GM18867 (cell line): ENCODE results near the gene ZDHHC14.
A peak's percentile ranks its signal among the peaks of the same experiment; 100 is the strongest.
"Not testable (repeated sequence)": the region's sequence is repeated elsewhere in the genome, so short reads cannot be mapped to it uniquely, and the experiment has no call there.

Experiments used
- ATAC-seq: cut with Tn5 transposase; IDR thresholded peaks from one replicate; pipeline ENCODE4 v1.9.1; 2021; ENCODE audit warnings: mild to moderate bottlenecking, moderate library complexity; ENCODE audit not compliant: unreplicated experiment

Gene ZDHHC14

DNA sequence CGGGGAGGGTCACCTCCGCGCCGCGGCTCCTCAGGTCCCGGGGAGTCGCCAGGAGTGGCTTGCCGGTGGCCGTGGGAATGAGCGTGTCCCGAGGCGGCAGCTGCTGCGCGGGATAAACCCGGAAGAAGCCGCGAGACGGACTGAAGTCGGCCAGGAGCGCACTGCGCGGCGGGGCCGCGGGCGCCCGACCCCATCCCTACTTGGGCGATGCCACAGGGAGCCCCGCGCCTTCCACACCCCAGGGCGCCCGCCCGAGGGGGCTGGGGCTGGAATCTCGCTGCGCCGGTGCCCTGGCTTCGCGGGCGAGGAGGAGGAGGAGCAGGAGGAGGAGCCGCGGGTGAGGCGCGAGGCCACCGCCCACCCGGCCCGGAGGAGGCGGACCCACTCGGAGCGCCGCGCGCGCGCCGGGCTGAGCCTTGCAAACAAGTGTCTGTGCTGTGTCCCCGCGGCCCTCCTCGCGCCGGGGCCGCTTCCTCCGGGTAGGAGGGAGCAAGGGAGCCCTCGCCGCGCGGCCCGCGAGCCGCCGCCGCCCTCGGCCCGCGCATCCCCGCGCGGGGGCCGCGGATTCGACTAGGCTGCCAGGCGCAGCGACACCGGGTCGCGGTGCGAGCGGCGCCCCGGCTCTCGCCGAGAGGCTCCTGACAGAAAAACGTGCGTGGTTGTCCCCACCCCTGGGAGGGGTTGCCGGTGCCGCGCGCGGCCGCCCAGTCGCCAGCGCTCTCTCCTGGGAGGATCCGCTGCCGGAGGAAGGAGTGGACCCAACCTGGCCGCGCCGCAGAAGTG is at the start of gene ZDHHC14:
Gene ZDHHC14, plus strand, starts transcription at position 412 of the 783 bp plus-strand sequence.
- ATAC-seq = peak; percentile 77

DNA sequence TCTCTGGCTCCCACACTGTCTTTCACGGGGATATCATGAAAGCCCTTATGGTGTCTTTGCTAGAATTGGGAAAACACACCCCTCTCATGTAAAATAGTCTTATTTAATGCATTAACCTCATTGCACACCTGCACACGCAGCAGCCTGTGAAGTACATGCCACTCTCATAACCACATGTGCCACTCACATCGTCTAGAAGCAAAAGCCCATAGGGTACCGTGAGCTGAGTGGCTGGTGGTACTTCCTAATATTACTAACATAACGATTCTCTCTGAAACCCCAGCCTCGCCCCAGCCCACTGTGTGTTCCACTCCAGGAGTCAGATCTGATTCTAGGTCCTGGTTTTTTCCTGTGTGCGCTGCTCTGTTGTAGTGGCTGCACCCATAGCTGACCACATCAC is 48.2 kb upstream of the ZDHHC14 start:
- ATAC-seq = no peak

DNA sequence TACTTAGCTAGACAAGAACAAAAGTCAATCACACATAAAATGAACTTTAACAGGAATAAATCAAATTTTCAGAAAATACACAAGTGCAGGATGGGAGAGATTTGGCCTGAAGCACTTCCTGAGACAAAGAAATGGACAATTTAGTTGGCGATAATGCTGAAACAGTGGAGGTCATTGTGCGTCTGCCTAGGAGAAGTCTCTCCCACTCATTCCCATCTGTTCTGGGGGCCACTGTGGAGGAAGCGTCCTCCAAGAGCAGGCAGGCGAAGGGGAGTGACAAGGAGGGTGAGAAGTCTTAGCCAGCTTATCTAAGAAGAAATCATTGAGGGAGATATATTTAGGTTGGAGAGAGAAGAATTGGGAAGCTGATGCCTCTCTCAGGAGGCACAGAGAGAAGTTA is 47.5 kb upstream of the ZDHHC14 start:
- no peak for ATAC-seq

DNA sequence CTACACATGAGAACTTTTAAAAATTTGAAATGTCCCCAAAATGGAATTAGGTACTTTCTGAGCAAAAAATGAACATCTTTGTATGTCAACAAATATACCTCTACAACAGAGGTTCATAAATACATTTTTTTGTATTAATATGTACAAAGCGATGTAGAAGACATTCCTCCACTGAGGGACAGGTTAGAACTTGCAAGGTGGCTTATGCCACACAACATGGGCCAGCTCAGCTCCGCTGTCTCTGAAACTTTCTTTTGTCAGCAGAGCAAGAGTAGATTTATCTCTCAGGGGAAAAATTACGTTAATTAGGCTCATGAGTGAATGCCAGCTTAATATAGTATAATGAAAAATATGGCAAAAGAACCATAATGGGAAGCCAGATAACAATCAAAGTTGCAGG is 47.0 kb upstream of the ZDHHC14 start:
- no peak for ATAC-seq

DNA sequence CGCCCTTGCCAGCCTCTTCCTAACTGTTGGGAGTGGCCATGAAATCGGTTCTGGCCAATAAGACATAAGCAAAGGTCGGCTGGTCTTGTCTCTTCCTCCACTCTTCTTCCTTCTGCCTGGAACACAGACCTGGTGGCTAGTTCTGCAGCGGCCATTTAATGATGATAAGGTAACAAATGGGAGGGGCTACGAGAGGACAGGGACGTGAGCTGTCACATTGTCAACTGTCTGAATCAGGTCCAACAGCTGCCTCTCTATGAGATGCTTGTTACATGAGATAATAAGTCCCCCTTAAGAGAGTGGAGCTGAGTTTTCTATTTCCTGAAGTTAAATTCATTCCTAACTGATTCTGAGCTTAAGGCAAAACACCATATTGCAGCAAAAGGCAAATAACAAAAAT is 45.2 kb upstream of the ZDHHC14 start:
- ATAC-seq = no peak

DNA sequence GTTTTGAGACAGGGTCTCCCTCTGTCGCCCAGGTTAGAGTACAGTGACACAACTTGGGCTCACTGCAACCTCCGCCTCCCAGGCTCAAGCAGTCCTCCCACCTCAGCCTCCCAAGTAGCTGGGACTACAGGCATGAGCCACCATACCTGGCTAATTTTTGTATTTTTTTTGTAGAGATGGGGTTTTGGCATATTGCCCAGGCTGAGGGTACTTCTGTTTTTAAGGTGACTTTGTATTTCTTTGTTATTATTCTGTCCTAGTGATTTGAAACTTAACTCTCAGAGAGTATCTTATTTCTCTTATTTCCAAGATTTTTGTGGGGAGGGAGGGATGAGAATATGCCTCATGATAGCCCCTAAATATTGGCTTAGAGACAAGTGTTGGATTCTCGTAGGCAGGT is 43.7 kb upstream of the ZDHHC14 start:
- ATAC-seq = not testable (repeated sequence)

DNA sequence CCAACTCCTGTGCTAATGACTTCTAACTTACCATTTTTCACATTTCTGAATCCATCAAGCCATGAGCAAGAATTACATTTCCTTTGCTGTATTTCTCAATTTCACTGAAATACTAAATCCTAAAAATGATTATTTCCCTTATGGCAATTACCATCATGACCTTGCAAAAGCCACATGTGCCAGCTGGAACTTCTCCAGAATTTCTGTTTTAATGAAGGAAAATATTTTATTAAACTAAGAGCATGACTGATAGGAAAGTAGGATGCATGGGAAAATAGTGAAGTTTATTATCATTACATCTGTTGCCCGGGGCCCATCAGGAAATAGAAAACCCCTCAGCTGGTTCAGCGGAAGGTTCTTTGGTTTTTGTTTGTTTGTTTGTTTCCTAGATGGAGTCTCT is 43.2 kb upstream of the ZDHHC14 start:
- ATAC-seq = no peak

DNA sequence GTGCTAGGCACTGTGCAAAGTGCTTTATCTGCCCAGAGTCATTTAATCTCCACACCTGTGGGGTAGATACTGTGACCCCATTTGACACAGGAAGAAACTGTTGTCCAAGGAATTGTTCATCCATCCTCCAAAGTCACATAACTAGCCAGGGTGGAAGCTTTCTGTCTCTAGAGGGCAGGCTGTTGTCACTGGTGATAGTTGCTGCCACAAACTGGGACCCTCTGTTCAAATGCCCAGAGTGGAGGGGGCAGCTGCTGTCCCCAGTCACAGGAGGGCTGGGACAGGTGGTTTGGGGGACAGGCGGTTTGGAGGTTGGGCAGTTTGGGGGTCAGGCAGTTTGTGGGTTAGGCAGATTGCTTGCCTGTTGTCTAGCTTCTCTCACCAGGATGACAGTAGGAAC is 41.6 kb upstream of the ZDHHC14 start:
- ATAC-seq = no peak

DNA sequence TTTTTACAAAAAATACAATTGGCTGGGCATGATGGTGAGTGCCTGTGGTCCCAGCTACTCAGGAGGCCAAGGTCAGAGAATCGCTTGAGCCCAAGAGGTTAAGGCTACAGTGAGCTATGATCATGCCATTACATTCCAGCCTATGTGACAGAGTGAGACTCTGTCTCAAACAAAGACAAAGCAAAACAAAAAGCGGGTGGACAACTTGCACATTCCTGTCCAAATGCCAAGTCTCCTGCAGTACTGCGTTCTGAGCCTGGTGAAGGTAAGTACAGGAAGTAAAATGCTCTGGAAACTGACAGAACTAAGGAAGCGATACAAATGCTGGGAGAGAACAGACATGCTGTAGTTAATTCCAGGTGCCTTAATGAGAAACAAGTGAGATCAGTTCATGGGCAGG is 37.3 kb upstream of the ZDHHC14 start:
- no peak for ATAC-seq

DNA sequence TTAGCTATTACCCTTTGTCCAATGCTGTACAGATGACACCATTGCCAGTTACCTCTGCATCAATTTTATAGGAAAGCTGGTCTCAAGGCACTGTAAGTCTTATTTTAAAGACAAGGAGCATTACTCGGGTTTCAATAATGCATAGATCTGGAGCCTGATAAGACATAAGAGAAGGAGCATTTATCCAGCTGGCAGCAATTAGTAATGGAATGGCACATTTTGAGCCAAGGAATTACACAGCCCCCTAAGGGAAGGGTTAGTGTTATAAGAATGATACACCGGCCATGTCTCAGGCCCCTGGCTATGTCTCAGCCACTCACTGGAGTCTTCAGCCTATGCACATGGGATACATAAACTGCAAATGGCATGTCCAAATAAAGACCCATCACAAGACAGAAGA is 34.6 kb upstream of the ZDHHC14 start:
- ATAC-seq = no peak

DNA sequence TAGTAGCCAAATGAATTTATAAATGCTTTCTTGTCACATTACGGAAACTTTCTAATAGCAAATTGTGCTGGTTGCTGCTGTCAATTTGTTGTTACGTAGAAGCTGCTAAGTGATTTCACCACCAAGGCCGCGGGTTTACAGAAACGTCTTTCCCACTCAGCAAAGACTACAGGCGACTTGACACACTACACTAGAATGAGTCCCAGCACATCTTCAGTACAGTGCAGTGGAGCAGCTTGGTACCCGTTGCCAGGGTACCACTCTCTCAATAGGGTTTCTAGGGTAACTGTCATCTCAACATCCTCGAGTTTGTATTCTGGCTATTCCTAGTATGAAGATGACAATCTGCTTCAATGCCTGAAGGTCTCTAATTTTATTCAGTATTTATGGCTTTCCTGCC is 22.7 kb upstream of the ZDHHC14 start:
- ATAC-seq = no peak

DNA sequence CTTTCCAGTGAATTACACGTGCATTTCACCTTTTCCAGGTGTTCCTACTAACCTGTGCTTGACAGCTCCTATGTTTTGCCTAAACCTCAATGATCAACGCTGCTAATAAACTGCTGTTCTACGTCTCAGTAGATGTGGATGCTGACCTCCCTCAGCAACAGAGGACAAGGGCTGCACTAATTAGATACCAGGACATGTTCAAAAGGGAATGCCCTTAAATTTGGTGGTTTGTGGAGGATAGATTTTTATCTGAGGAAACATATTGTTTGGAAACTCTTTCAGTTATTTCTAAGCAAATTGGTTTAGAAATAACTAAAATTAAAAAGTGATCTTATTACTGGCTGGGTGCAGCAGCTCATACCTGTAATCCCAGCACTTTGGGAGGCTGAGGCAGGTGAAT is 19.1 kb upstream of the ZDHHC14 start:
- no peak for ATAC-seq

DNA sequence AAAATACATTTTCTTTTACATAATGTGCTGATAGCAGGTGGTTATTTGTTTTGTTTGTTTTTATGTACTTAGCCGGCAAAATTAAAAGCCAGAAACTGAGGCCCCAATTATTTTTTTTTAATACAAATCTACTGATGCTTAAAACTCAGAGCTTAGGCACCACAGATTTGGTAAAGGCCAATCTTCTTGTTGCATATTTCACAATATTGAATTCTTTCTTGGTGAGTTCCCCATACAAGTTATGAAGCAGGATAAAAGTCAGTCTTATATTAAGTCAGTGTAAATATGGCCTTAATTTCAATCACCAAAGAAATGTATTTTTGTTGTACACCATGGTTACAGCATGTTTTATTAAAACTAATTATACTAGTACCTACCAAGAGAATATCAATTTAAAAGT is 16.3 kb upstream of the ZDHHC14 start:
- ATAC-seq = no peak

DNA sequence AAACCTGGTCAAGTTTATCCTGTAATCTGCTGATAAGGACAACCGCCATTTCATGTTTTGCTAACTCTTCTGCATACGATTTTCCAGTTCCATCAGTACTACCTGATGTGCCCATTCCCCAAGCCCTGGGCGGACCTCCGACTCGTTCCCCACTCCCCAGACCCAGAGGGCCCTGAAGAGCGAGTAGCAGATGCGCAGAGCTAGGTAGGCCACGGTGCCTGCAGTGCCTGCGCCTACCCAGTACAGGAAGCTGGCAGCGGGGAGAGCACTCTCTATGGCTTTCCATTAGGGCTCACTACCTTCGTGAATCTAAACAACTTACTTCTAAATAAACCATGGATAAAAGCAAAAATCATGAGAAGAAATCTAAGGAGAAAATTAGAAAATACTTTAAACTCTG is 14.3 kb upstream of the ZDHHC14 start:
- no peak for ATAC-seq

DNA sequence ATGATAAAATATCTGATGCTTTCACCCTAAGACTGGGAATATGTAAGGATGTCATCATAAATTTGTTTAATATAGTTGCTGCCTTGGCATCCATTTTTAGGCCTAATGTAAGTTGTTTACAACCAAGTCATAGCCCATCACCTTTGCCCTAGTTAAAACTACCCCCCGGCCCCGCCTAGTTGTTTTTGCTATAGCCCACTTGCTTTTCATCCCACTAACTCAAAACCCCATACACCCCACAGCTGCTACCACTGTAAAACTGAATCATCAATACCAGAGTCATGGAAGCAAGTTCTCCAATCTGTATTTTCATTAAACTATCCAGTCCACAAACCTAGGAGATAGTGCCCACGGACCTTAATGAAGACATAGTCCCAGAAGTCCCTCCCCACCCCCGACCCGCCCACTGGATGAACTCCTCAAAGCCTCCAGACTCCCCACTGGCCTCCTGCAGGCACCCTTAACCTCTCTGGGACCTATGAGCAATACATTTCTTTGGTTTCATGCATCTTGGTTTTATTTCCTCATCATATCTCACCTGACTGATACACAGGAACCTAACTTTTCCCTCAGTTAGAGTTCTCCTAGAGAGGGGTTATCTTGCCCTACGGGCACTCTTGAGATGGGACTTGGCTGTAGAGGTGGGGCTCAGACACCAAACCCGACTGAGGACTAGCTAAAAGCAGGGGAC is 12.5 kb upstream of the ZDHHC14 start:
- no peak for ATAC-seq

DNA sequence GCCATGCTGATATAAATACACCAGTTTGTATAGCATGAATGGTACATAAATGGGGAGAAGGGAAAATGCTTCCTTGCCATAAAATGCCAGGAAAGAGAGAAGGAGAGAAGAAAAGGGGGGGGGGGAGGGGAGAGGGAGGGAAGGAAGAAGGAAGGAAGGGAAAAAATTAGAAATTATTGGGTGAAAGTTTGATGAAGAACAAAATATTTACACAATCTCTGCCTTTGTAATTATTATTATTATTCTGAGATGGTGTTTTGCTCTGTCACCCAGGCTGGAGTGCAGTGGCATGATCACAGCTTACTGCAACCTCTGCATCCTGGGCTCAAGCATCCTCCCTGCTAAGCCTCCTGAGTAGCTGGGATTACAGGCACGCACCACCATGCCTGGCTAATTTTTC is 10.2 kb upstream of the ZDHHC14 start:
- no peak for ATAC-seq

DNA sequence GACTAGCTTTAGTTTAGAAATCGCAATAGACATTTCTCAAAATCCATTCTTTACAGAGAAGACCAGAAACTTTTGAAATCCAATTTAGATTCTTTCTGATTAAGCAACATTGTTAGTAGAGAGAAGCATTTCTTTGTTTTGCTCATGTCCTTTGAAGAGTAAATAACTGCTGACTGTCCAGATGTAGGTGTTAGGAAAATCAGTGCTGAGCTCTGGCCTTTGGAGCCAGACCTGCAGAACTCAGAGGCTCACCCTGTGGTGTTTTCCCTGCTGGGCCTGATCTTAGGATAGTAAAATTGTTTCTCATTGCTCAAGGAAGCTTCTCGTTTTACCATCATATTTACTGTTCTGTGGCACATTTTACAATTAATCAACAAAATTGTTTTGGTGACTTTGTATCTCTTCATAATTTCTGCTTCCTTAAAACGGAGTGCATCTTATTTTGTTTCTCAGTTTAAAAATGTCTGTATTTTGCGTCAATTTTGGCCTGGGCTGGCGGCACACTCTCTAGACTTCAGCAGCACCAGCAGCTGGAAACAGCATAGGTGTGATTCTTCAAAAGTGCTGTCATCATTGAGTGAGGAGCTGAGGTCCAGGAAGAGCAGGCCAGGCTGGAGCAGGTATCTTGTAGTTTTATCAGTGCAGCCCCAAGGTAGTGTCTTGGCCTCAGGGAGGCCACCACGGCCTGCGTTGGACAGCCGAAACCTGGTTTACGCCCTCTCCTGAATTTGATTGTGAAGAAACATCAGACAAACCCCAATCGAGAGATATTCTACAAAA is 8.3 kb upstream of the ZDHHC14 start:
- ATAC-seq = no peak

DNA sequence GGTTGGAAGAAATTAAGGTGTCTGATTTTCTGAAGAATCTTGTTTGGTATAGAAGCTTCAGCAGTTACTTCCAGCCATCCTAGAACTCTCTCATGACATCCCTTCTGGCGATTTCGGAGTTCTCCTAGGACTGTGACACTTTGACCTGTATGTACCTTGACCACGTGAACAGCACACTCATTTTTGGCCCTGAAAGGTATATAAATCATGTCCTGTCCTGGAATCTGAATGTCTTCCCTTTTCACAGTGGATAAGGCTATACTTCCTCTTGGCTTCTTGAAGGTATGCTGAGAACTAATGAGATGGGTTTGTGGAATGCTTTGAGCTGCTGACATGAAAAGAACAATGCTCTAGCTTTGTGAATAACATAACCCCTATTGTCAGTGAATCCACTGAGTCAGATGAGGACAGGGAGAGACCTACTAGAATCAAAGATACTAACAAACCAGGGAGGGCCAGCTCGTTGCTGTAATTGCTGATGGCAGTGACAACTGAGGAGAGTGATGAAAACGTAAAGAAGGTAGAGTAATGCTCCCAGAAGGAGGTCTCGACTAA is 6.0 kb upstream of the ZDHHC14 start:
- no peak for ATAC-seq

DNA sequence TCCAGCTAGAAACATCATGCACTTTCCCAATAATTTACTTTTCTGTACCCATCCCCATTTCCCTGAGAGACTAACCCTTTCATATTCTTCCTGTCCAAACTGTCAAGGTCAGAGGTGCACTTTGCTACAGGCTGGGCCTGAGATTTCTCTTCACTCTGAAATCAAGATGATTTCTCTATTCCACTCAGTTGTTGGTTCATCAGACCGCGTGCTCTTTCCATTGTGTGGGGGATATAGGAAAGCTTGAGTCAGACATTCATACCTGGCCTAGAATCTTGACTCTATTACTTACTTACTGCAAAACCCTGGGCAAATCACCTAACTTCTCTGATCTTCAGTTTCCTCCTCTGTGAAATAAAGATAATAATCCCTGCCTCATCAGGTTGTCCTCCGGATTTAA is 4.7 kb upstream of the ZDHHC14 start:
- no peak for ATAC-seq

DNA sequence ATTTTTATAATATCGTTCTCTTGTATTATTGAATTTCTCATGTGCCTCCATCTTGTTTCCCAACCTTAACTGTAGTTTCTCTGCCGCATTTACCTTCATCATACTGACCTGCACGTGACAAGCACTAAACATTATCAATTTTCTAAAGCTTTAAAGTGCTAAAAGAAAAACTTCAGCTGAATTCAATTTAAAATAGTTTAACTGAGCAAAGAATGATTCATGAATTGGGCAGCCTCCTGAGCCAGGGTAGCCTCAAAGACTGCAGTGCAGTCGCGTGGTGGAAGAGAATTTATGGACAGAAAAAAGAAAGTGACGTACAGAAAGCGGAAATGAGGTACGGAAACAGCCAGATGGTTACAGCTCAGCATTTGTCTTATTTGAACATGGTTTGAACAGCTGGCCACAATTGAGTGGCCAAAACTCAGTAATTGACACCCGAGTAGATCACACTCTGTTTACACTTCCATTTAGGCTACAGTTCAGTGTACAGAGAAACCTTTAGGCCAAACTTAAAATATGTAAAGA is 4.2 kb upstream of the ZDHHC14 start:
- no peak for ATAC-seq
